Transverse colon (tissue), 4 donors: ENCODE results near the gene GNB3. TPM values are rescaled to one million over a fixed set of nuclear protein-coding genes. Genes with fewer than 3 reads are reported as not detected.

ENCODE experiments used
- DNase-seq: peaks from one replicate; pipeline ENCODE4 v3.0.0-alpha.2; 2019
- H3K27ac ChIP-seq, 4 donors: fragments of 200-600 bp; sonication (generic); 2 replicates each; pipeline ENCODE4 v1.5.1; 2016 to 2018; ENCODE audit warnings: inconsistent platforms in 4 of 4
- H3K27me3 ChIP-seq: fragments of 200-600 bp; sonication (generic); 2 replicates; pipeline ENCODE4 v1.5.1; 2017; ENCODE audit warnings: inconsistent platforms
- H3K36me3 ChIP-seq, 4 donors: fragments of 200-600 bp; sonication (generic); 2 replicates each; pipeline ENCODE4 v1.5.1; 2017 to 2019; ENCODE audit warnings: inconsistent platforms in 4 of 4
- H3K4me1 ChIP-seq, 4 donors: fragments of 200-600 bp; sonication (generic); 2 replicates each; pipeline ENCODE4 v1.5.1; 2017 to 2020; ENCODE audit warnings: inconsistent platforms in 4 of 4
- H3K4me3 ChIP-seq, 4 donors: fragments of 200-600 bp; sonication (generic); 1 replicate in 1 of 4; 2 replicates in 3 of 4; pipeline versions ENCODE4 v1.5.1 to v1.6.1; 2017 to 2019; ENCODE audit warnings: inconsistent platforms in 4 of 4
- H3K9me3 ChIP-seq, 2 donors: fragments of 200-600 bp; sonication (generic); 2 replicates each; pipeline ENCODE4 v1.5.1; 2017 to 2019; ENCODE audit warnings: inconsistent platforms in 2 of 2
- CTCF ChIP-seq, 5 experiments: fragments of 200-600 bp in 3 of 5; fragments of 450-650 bp in 2 of 5; sonication (generic) in 3 of 5; IDR thresholded peaks; 1 replicate in 2 of 5; 2 replicates in 3 of 5; pipeline ENCODE4 v1.5.1; 2016 to 2017; ENCODE audit warnings: antibody characterized with exemption in 5 of 5, inconsistent platforms in 3 of 5, mild to moderate bottlenecking in 2 of 5, moderate library complexity in 1 of 5
- EP300 ChIP-seq: sonication (generic); formaldehyde crosslinking; IDR thresholded peaks from one replicate; pipeline ENCODE4 v1.6.1; 2017; ENCODE audit warnings: antibody characterized with exemption, low read depth
- POLR2A ChIP-seq: fragments of 450-650 bp; IDR thresholded peaks from one replicate; pipeline ENCODE4 v1.6.1; 2016; ENCODE audit warnings: antibody characterized with exemption, mild to moderate bottlenecking, moderate library complexity
- POLR2AphosphoS5 ChIP-seq, 3 donors: sonication (generic); formaldehyde crosslinking; IDR thresholded peaks; one replicate each; pipeline ENCODE4 v1.6.1; 2016; ENCODE audit warnings: antibody characterized with exemption in 3 of 3
- WGBS, 2 donors: methylation state at CpG; one replicate each; pipeline ENCODE4 v1.1.5; 2018; ENCODE audit warnings: low coverage in 1 of 2; 5-methylcytosine and 5-hydroxymethylcytosine counted together
- in situ Hi-C, 4 donors: fragments of 200-750 bp; cut with MboI; loops; one replicate each; pipeline versions ENCODE4 v1.15.0 to v1.15.1; 2017; ENCODE audit warnings: low sequenced_read_pairs in 3 of 4, low pct_ligation_motif_present in 1 of 4, low pct_unique_long_range_greater_than_20kb in 1 of 4
- intact Hi-C: fragments of 100-400 bp; cut with DNase I; formaldehyde crosslinking; loops from one replicate; pipeline ENCODE4 v1.15.1; 2023; ENCODE audit warnings: low total_unique reads
- total RNA-seq, 4 donors: library from RNA; depleted of rRNA; stranded (reverse); fragments of >200 nt; gene quantifications; one replicate each; pipeline ENCODE4 v1.1.0, GENCODE V29; 2016

The GNB3 gene
- total RNA-seq, 4 donors from 2014 or later = 0.14 to 0.32 TPM; not detected in 2

DNA sequence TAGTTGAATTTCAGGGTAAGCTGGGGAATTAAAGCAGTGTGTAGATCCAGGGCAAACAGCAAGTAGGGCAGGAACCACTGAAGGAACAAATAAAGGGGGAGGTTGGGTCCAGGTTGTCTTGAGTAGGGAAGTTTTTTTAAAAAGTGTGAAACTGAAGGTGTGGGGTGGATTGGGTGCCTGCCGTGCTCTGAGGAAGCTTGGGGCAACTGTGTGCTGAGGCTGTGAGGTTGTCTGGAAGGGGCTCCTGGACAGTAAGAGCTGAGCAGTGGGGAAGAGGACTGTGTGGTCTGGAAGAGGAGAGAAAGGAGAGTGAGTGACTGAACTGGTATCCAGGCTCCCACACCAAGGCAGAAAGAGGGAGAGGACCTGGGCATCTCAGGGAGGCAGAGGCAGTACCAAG, 30.0 kb upstream of the GNB3 start:
- 68 to 100% methylated on average over 1 of the region's 1 CpG for WGBS, 2 donors
- no peak overlapping the region for H3K27ac ChIP-seq
- no peak overlapping the region for H3K4me3 ChIP-seq
- no peaks in the 10 kb centered on the region for H3K4me1 ChIP-seq
- no peaks in the 10 kb centered on the region for H3K27me3 ChIP-seq
- no peaks in the 10 kb centered on the region for H3K36me3 ChIP-seq
- TF ChIP-seq POLR2AphosphoS5 (IDR thresholded peaks at IDR 0.05) (no peak), CTCF (IDR thresholded peaks at IDR 0.05) (no peak), POLR2A (no peak), EP300 (no peak)
- no peak for DNase-seq
- in situ Hi-C loops (no loop called here), intact Hi-C loops (no loop called here)
- no peaks in the 10 kb centered on the region for H3K9me3 ChIP-seq

- H3K4me3 ChIP-seq = no peak overlapping the region
- H3K4me1 ChIP-seq = no peaks in the 10 kb centered on the region
- WGBS, 2 donors = 29 to 33% methylated on average over 4 of the region's 4 CpGs
- TF ChIP-seq POLR2A = no peak
- no peak for TF ChIP-seq EP300
- TF ChIP-seq POLR2AphosphoS5 (IDR thresholded peaks at IDR 0.05) = no peak
- no peak for TF ChIP-seq CTCF (IDR thresholded peaks at IDR 0.05)
- DNase-seq = no peak
- H3K36me3 ChIP-seq = no peaks in the 10 kb centered on the region
- no peak overlapping the region for H3K27ac ChIP-seq
- H3K27me3 ChIP-seq = no peaks in the 10 kb centered on the region
- in situ Hi-C loops (no loop called here), intact Hi-C loops (no loop called here)
- no peaks in the 10 kb centered on the region for H3K9me3 ChIP-seq
These were observed 27.4 kb upstream of the GNB3 start for GRCh38 chr12:6813363-6813762.

DNA sequence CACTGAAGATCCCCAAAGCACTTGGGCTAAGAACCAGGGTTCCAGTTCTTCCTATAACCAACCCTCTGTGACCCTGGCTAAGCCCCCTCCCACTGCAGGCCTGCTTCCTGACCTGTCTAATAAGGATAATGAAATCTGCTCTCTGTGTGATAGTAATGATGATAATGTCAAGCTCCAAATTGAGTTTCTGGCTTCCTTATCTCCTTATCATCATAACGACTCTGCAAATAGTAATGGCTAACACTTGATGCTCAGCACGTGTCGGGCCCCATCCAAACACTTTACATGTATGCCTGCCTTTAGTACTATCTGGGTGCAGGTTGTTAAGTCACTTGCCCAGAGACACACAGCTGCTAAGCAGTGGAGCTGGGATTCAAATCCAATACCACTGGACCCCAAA, 24.1 kb upstream of the GNB3 start:
- in situ Hi-C loops (no loop called here), intact Hi-C loops (no loop called here)
- Histone ChIP-seq H3K9me3 (no peaks in the 10 kb centered on the region), H3K4me1 (peaks cover 0 to 5% (median 3%) of the 10 kb centered on the region in 4 donors), H3K4me3 (no peak overlapping the region), H3K27me3 (peaks cover 1% of the 10 kb centered on the region), H3K27ac (no peak overlapping the region), H3K36me3 (no peaks in the 10 kb centered on the region)
- no peak for TF ChIP-seq EP300
- TF ChIP-seq POLR2AphosphoS5 (IDR thresholded peaks at IDR 0.05) = no peak
- TF ChIP-seq POLR2A = no peak
- no peak for TF ChIP-seq CTCF (IDR thresholded peaks at IDR 0.05)
- WGBS, 2 donors = 67% methylated on average over 3 of the region's 3 CpGs; no CpG with 5 or more reads in 1 of the 2 donors
- DNase-seq = no peak

GRCh38 chr12:6817098-6817497, 23.6 kb upstream of the GNB3 start:
- intact Hi-C loops (no loop called here), in situ Hi-C loops (no loop called here)
- H3K4me3 ChIP-seq = no peak overlapping the region
- TF ChIP-seq POLR2AphosphoS5 (IDR thresholded peaks at IDR 0.05) (no peak), CTCF (IDR thresholded peaks at IDR 0.05) (no peak), EP300 (no peak), POLR2A (no peak)
- no peaks in the 10 kb centered on the region for H3K36me3 ChIP-seq
- H3K27ac ChIP-seq = no peak overlapping the region
- H3K4me1 ChIP-seq = peaks cover 4 to 10% (median 8%) of the 10 kb centered on the region in 4 donors
- 94% methylated on average over 8 of the region's 8 CpGs; no CpG with 5 or more reads in 1 of the 2 donors for WGBS, 2 donors
- H3K27me3 ChIP-seq = peaks cover 6% of the 10 kb centered on the region
- no peaks in the 10 kb centered on the region for H3K9me3 ChIP-seq
- DNase-seq = no peak
